Stimulated activated CD4-positive, alpha-beta T cell treated with anti-CD3 and anti-CD28 coated beads, TNF-alpha, amount 100 ng/mL, for 48 hours (primary cell): ENCODE measurements around the gene NKIRAS2.

ENCODE experiments used
- DNase-seq, 3 donors: peaks; one replicate each; pipeline ENCODE4 v3.0.0-alpha.2; 2020; ENCODE audit warnings: low read depth in 3 of 3

Gene NKIRAS2

DNA sequence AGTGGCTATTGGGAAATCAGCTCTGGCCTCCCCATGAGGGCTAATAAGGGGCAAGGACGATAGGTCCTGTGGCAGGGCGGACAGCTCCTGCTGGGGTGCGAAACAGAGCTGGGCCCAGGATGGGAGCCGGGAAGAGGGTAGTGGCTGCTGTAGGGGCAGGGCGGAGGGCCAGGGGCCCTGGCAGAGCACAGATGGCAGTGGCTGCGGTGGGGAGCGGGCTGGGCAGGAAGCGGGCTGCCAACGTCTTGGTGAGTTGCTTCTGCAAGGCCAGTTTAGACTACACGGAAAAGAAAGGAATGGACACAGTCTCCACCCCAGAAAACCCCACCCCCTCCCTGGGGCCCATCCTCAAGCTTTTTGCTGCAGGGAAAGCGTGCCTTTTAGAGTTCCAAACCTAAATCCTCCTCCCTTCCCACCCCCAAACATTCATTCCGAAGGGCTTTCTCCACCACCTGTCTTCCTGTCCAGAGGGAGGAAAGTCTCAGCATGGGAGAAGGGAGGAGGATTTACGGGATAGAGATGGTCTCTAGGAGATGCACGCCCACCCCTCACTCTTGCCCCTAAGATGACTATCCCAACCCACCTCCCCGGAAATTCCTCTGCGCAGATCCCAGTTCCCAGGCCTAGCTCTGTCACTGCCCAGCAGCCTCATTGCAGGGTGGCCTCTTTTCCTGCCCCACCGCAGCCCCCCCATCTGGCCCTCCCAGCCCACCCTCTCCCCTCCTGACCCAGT, 7.1 kb downstream of the NKIRAS2 start:
- no peak for DNase-seq

- DNase-seq: no peak
These were observed 7.7 kb downstream of the NKIRAS2 start for GRCh38 chr17:42027590-42027889.

DNA sequence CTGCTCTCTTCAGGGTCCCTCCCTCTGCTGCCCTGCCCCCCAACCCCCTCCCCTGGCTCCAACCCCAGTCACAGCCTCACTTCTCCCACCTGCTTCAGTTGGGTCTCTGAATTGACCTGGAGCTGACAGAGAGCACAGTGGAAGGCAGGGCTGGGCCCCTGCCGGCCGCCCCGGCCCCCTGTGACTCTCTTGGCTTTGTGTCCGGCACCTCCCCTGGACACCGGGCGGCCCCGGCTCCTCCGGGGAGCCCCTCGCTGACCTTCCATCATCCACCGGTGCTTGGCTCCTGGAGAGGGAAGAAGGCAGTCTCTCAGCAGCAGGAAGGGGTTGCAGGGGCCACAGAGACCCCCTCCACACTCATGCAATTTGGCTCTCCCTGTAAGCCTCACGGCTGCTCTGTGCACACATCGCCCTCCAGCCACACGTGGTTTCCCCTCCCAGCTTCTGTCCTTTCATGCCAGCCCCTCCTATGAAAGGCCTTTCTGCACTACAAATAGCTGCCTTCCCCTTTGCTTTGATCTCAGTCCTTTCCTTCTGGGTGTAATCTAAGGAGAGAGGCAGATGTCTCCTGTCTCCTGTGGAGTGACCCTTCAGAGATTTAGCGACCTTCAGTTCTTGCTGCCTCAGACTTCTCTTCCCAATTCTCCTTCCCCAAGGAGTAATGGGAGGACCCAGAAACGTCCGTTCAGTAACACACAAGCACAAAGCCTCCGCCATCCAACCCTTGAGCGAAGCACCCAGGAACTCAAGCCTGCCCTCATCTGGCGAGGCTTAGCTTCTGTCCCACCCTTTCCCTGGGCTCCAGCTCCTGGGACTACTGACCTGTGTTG, 8.3 kb downstream of the NKIRAS2 start:
- DNase-seq: no peak

- no peak for DNase-seq
These were observed 8.9 kb downstream of the NKIRAS2 start for GRCh38 chr17:42028791-42029127.

- no peak for DNase-seq
These were observed 11.7 kb downstream of the NKIRAS2 start for GRCh38 chr17:42031584-42031983.

DNA sequence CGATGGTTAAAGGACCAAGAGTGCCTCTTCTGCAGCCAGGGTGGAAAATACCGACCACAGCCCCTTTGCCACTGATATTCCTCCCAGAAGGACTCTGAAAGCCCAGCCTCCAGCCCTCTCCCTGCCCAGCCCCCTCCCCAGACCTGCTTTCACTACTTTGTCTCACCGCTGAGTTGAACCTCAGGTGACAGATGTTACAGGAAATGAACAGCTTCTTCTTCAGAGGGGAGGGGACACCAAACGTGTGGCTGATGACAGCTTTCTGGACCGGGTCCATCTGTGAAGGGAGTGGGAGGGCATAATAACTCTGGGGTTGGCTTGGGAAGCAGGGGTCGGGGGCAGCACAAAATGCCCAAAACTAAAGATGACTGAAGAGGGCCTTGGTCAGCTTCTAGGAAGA, 14.2 kb downstream of the NKIRAS2 start:
- no peak for DNase-seq

GRCh38 chr17:42038221-42038973, 18.5 kb downstream of the NKIRAS2 start:
- no peak for DNase-seq

DNA sequence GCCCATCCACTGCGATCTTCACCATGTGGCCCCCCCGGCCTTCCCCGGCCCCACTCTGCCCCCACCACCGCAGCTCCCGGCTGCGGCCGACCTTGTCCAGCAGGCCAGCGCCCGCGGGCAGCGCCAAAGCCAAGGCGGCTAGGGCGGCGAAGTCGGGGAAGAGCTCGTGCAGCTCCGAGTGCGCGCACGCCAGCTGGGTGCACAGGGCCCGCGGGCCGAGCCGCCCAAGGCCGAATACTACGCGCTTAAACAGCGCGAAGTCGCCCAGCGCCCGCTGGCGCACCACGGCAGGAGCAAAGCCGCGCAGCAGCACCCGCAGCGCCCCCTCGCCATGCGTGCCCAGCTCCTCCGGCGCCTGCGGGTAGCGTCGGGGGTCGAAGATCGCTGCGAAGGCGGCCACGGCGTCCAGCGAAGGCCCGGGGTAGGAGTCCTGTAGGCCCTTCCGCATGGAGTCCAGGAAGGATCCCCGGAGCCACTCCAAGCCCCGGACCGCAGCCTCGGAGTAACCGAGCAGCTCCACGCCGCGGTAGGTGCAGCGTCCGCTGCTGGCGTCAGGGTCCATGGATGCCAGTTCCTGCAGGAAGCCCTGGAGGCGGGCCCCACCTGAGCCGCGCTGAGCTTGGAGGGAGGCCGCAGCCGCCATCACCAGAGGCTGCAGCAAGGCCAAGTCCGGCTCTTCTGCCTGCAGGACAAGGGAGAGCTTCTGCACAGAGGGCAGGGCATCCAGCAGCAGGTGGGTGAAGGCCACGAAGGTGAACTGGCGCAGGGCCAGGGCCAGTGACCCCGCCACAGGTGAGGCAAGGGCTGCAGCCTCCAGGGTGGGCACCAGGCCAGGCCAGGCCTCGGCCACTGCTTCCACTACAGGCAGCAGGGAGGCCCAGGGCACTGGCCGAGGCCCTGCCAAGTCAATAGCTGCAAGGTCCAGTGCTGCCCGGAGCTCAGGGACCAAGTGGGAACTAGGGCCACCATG, 20.2 kb downstream of the NKIRAS2 start:
- no peak for DNase-seq

DNA sequence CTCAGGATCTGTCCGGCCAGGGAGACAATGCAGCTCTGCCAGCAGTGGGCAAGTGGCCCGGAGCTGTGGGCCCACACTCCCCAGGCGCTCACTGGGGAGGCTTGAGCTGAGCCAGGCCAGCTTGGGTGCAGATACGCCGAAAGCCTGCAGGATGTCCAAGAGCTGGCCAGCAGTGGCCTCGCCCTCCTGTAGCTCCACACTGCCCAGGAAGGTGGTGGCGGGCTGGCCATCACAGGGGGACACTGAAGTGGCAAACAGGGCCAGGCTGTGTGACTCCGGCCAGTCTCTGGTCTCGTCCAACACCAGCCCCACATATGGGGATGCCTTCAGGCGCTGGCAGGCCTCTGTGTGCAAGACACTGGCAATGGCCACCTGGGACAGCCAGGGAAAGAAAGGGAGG, 20.9 kb downstream of the NKIRAS2 start:
- DNase-seq: no peak

GRCh38 chr17:42041619-42042018, 21.7 kb downstream of the NKIRAS2 start:
- no peak for DNase-seq

DNA sequence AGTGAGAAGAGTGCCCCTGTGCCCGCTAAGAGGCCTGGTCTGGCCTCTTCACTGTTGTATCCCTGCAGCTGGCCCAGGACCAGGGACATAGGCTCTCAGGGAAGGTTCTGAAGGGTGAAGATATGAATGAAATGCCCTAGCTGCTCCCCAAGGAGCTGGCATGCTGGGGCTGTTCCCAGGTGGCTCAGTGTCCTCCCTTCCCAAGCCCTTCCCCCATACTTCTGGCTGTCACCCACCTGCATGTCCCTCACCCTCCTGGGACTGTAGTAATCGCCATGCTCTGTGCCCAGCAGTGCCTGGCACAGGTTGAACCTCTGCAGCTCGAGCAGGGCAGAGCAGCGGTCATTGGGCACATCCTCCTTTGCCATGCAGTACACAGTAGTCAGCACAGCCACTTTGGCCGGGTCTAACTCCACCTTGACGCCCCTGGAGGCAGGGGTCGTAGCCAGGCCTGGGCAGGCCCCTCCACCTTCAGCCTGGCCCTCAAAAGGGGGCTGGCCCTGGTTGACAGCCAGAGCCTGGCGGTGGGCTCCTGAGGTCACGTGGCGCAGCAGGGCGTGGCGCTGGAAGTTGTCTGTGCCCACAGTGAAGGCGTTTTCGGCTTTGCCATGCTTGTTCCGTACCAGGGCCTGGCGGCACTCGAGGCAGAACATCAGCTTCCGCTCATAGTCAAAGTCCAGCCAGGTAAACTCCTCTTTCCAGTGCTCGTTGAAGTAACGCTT, 22.9 kb downstream of the NKIRAS2 start:
- DNase-seq: no peak

DNA sequence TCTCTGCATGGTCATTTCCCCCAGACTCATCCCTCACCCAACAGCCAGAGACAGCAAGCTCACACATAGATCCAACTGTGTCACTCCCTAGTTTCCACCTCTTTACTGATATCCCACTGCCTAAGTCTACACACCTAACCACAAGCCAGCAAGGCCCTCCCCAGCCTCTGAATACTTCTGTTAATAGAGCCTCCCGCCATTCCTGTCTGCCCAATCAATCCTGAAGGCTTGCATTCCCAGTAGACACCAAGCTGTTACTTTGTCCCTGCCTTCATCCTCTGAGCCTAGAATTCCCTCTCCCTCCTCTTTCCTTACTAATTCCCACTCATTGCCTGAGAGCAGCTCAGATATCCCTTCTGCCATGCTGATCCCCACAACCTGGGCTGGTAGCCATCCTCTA, 25.8 kb downstream of the NKIRAS2 start:
- DNase-seq: no peak

DNA sequence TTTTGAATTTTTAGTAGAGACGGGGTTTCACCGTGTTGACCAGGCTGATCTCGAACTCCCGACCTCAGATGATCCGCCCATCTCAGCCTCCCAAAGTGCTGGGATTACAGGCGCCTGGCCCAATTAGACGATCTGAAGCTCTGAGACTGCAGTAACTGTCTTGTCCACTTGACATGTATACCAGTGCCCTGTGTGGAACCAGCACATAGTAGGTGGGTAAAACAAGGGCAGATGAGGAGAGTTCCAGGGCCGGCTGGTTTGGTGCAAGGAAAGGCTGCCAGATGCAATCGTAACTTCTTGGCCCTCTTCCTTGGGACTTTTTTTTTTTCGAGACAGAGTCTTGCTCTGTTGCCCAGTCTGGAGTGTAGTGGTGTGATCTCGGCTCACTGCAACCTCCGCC, 27.5 kb downstream of the NKIRAS2 start:
- no peak for DNase-seq

DNA sequence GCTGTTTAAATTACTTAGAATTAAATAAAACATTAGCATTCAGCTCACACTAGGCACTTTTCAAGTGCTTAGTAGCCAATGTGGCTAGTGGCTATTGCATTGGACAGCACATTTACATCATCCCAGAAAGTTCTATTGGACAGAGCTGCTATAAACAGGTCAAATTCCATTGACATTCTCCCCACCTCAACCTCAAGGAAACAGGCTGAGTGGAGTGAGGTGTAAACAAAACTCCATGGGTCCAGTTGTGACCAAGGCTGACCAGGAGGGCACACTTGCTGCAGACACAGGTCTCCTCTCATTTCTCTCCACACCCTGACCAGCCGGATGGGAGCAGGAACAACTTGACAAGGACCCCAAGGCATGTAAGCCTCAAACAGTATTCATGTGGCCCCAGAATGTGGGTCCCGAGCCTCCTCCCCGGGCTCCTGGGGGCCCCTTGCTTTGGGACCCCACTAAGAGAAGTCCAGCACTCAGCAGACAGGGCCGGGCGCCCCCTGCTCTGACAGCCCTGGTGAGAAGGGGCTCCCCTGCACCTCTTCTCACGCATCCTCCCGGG, 30.0 kb downstream of the NKIRAS2 start:
- DNase-seq: no peak

- DNase-seq: peak in 1 of 3 donors; percentile 27
These were observed 30.6 kb downstream of the NKIRAS2 start, which contains the start of gene C17orf113 for GRCh38 chr17:42050393-42051012. TSS of gene C17orf113 (minus strand) at chr17:42050601. CDS start at chr17:42043376, 7,225 bp downstream.

GRCh38 chr17:42051013-42051400, 31.1 kb downstream of the NKIRAS2 start:
- DNase-seq: no peak

- DNase-seq: no peak
These were observed 31.8 kb downstream of the NKIRAS2 start for GRCh38 chr17:42051645-42052044.

- no peak for DNase-seq
These were observed 32.5 kb downstream of the NKIRAS2 start for GRCh38 chr17:42052346-42052877.

GRCh38 chr17:42053731-42054500, 34.0 kb downstream of the NKIRAS2 start:
- DNase-seq: no peak
